Measurements from ENCODE around the gene PDGFRB.

DNA sequence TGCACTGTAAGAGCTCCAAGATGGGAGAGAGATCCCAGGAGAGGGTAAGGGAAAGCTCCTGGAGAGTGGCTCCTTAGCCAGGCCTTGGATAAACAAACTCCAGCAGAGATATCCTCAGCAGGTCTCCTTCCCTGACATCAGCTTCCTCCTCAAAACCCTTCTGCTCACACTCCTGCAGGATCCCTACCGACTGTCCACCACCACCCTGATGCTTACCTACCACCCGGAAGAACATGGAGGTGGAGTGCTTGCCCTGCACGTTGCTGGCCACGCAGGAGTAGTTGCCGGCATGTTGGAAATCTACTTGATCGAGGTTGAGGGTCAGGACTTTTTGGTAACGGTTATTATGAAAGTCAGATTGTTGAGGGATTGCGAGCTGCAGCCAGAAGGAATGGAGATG, 78.6 kb downstream of the PDGFRB start:
- TF ChIP-seq, protein P1, sequence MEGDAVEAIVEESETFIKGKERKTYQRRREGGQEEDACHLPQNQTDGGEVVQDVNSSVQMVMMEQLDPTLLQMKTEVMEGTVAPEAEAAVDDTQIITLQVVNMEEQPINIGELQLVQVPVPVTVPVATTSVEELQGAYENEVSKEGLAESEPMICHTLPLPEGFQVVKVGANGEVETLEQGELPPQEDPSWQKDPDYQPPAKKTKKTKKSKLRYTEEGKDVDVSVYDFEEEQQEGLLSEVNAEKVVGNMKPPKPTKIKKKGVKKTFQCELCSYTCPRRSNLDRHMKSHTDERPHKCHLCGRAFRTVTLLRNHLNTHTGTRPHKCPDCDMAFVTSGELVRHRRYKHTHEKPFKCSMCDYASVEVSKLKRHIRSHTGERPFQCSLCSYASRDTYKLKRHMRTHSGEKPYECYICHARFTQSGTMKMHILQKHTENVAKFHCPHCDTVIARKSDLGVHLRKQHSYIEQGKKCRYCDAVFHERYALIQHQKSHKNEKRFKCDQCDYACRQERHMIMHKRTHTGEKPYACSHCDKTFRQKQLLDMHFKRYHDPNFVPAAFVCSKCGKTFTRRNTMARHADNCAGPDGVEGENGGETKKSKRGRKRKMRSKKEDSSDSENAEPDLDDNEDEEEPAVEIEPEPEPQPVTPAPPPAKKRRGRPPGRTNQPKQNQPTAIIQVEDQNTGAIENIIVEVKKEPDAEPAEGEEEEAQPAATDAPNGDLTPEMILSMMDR (IDR thresholded peaks at IDR 0.05), result no peak
- TF ChIP-seq POLR2A (IDR thresholded peaks at IDR 0.05), result no peak
- no peak for TF ChIP-seq EP300 (IDR thresholded peaks at IDR 0.05)

All from ovary (tissue), 3 donors.